MCF 10A (cell line): ENCODE results near the gene EPB41L1. TPM values are rescaled to one million over a fixed set of nuclear protein-coding genes. Genes with fewer than 3 reads are reported as not detected.
A peak's percentile ranks its signal among the peaks of the same experiment; 100 is the strongest.

Source experiments
- BruUV-seq: library from RNA; stranded (reverse); fragments of 400-500 nt; replicated peaks from 2 replicates; lab custom pipeline; 2021; lab: Mats Ljungman, UMichigan
- CTCF ChIA-PET: fragments of 300-600 bp; sonication (Branson Sonifier 250); formaldehyde crosslinking; extraction: SDS; loops from one replicate; lab custom pipeline; 2021; ENCODE audit warnings: antibody characterized with exemption, inconsistent platforms; lab: Yijun Ruan, JAX
- POLR2A ChIA-PET: fragments of 300-600, 350-650 bp; sonication (Branson Sonifier 250); formaldehyde crosslinking; extraction: SDS; loops from one replicate; lab custom pipeline; 2020; ENCODE audit warnings: antibody characterized with exemption, inconsistent platforms; lab: Yijun Ruan, JAX
- DNase-seq: peaks from one replicate; pipeline ENCODE4 v3.0.0-alpha.2; 2018; ENCODE audit not compliant: unreplicated experiment
- H3K27ac Mint-ChIP-seq: one replicate; pipeline ENCODE4 v1.8.0; 2022; ENCODE audit warnings: mild to moderate bottlenecking, low read depth, mixed read lengths; ENCODE audit not compliant: unreplicated experiment
- H3K27me3 Mint-ChIP-seq: one replicate; pipeline ENCODE4 v1.8.0; 2022; ENCODE audit warnings: mixed read lengths; ENCODE audit not compliant: insufficient read depth, unreplicated experiment
- H3K36me3 Mint-ChIP-seq: one replicate; pipeline ENCODE4 v1.8.0; 2022; ENCODE audit warnings: mild to moderate bottlenecking, moderate library complexity, mixed read lengths; ENCODE audit not compliant: insufficient read depth, unreplicated experiment
- H3K4me1 Mint-ChIP-seq: one replicate; pipeline ENCODE4 v1.8.0; 2022; ENCODE audit warnings: mixed read lengths; ENCODE audit not compliant: insufficient read depth, unreplicated experiment
- H3K4me3 Mint-ChIP-seq: one replicate; pipeline ENCODE4 v1.8.0; 2022; ENCODE audit warnings: mild to moderate bottlenecking, moderate library complexity, mixed read lengths; ENCODE audit not compliant: unreplicated experiment
- H3K9me3 Mint-ChIP-seq: one replicate; pipeline ENCODE4 v1.8.0; 2022; ENCODE audit warnings: mixed read lengths; ENCODE audit not compliant: unreplicated experiment
- intact Hi-C: fragments of 100-400 bp; cut with micrococcal nuclease; formaldehyde crosslinking; loops from 2 replicates; pipeline ENCODE4 v1.14.1; 2022
- total RNA-seq: library from RNA; stranded (reverse); gene quantifications from 2 replicates; pipeline ENCODE4 v1.2.3, GENCODE V29; 2022
- TF ChIP-seq, protein P1 (sequence below): fragments of 200-600 bp; IDR thresholded peaks from one replicate; pipeline ENCODE4 v1.8.0; 2022; ENCODE audit warnings: antibody characterized with exemption, mild to moderate bottlenecking; ENCODE audit not compliant: unreplicated experiment

EPB41L1 gene
- total RNA-seq, 1 experiment from 2014 or later, result 10.1 TPM

GRCh38 chr20:36113036-36113435 lies 41.5 kb upstream of the EPB41L1 start:
- ChIA-PET CTCF (interaction anchor here (1.1 to 2.4 kb wide), 3 partner anchors 25 to 118 kb away, joined by 3 to 12 read pairs (median 10); no protein-coding TSS in a partner anchor), POLR2A (interaction anchor here (0.9 to 2.6 kb wide), 2 partner anchors 16 to 38 kb away, joined by 3 to 11 read pairs; no protein-coding TSS in a partner anchor)
- no TSS peak for BruUV-seq
- H3K4me1 Mint-ChIP-seq, result peaks cover 6% of the 10 kb centered on the region
- DNase-seq, result peak; percentile 21
- H3K36me3 Mint-ChIP-seq, result no peaks in the 10 kb centered on the region
- no peaks in the 10 kb centered on the region for H3K9me3 Mint-ChIP-seq
- intact Hi-C loops, result no loop called here
- H3K27me3 Mint-ChIP-seq, result no peaks in the 10 kb centered on the region
- no peak overlapping the region for H3K27ac Mint-ChIP-seq
- TF ChIP-seq, protein P1, sequence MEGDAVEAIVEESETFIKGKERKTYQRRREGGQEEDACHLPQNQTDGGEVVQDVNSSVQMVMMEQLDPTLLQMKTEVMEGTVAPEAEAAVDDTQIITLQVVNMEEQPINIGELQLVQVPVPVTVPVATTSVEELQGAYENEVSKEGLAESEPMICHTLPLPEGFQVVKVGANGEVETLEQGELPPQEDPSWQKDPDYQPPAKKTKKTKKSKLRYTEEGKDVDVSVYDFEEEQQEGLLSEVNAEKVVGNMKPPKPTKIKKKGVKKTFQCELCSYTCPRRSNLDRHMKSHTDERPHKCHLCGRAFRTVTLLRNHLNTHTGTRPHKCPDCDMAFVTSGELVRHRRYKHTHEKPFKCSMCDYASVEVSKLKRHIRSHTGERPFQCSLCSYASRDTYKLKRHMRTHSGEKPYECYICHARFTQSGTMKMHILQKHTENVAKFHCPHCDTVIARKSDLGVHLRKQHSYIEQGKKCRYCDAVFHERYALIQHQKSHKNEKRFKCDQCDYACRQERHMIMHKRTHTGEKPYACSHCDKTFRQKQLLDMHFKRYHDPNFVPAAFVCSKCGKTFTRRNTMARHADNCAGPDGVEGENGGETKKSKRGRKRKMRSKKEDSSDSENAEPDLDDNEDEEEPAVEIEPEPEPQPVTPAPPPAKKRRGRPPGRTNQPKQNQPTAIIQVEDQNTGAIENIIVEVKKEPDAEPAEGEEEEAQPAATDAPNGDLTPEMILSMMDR, result no peak
- no peak overlapping the region for H3K4me3 Mint-ChIP-seq

GRCh38 chr20:36113566-36114250 lies 40.8 kb upstream of the EPB41L1 start:
- TF ChIP-seq, protein P1, result no peak
- intact Hi-C loops, result no loop called here
- no peaks in the 10 kb centered on the region for H3K27me3 Mint-ChIP-seq
- no peaks in the 10 kb centered on the region for H3K36me3 Mint-ChIP-seq
- no peak for DNase-seq
- H3K9me3 Mint-ChIP-seq, result no peaks in the 10 kb centered on the region
- peaks cover 6% of the 10 kb centered on the region for H3K4me1 Mint-ChIP-seq
- CTCF ChIA-PET, result interaction anchor here (0.6 to 2.2 kb wide), 6 partner anchors 20 to 120 kb away, joined by 3 to 10 read pairs (median 3); no protein-coding TSS in a partner anchor
- H3K4me3 Mint-ChIP-seq, result no peak overlapping the region
- POLR2A ChIA-PET, result interaction anchor here (0.7 to 2.6 kb wide), 3 partner anchors 16 to 85 kb away, joined by 3 to 11 read pairs (median 3); no protein-coding TSS in a partner anchor
- H3K27ac Mint-ChIP-seq, result no peak overlapping the region
- no TSS peak for BruUV-seq

GRCh38 chr20:36114707-36115106 lies 39.8 kb upstream of the EPB41L1 start:
- Mint-ChIP-seq H3K4me1 (peaks cover 6% of the 10 kb centered on the region), H3K9me3 (no peaks in the 10 kb centered on the region), H3K27me3 (no peaks in the 10 kb centered on the region), H3K4me3 (no peak overlapping the region), H3K27ac (no peak overlapping the region), H3K36me3 (no peaks in the 10 kb centered on the region)
- no peak for DNase-seq
- ChIA-PET CTCF (interaction anchor here (0.7 to 1.2 kb wide), 4 partner anchors 21 to 1106 kb away, joined by 3 to 4 read pairs (median 4); no protein-coding TSS in a partner anchor), POLR2A (interaction anchor here (0.7 to 1.0 kb wide), 3 partner anchors 10 to 86 kb away, joined by 3 to 4 read pairs (median 3); no protein-coding TSS in a partner anchor)
- TF ChIP-seq, protein P1, result no peak
- no TSS peak for BruUV-seq
- intact Hi-C loops, result no loop called here

- BruUV-seq, result no TSS peak
- Mint-ChIP-seq H3K27me3 (no peaks in the 10 kb centered on the region), H3K4me1 (peaks cover 6% of the 10 kb centered on the region), H3K4me3 (no peak overlapping the region), H3K27ac (no peak overlapping the region), H3K36me3 (no peaks in the 10 kb centered on the region), H3K9me3 (no peaks in the 10 kb centered on the region)
- TF ChIP-seq, protein P1, result no peak
- ChIA-PET POLR2A (no interaction called here), CTCF (interaction anchor here (0.7 to 5.4 kb wide), 3 partner anchors 24 to 535 kb away, joined by 3 to 43 read pairs (median 3); no protein-coding TSS in a partner anchor)
- intact Hi-C loops, result no loop called here
- DNase-seq, result no peak
Observed at GRCh38 chr20:36115925-36116324, 38.6 kb upstream of the EPB41L1 start.
